WTC11 (cell line): ENCODE data around the gene FGF12. TPM values are rescaled to one million over a fixed set of nuclear protein-coding genes. Genes with fewer than 3 reads are reported as not detected.

Experiments
- ATAC-seq: fragments of 200-7000 bp; cut with Tn5 transposase; 2 replicates; pipeline ENCODE4 v1.10.0; 2021; ENCODE audit warnings: mild to moderate bottlenecking, moderate library complexity
- CTCF ChIA-PET: fragments of 300-600 bp; sonication (Branson Sonifier 250); formaldehyde crosslinking; loops from one replicate; lab custom pipeline; 2021; ENCODE audit warnings: antibody characterized with exemption; lab: Charles Lee
- POLR2A ChIA-PET: fragments of 350-600 bp; sonication (Branson Sonifier 250); formaldehyde crosslinking; loops from one replicate; lab custom pipeline; 2021; ENCODE audit warnings: antibody characterized with exemption; lab: Charles Lee
- DNase-seq: peaks from one replicate; pipeline ENCODE4 v3.0.0; 2021; ENCODE audit warnings: low spot score
- H3K27ac Mint-ChIP-seq: 2 replicates; pipeline ENCODE4 v1.8.0; 2021; ENCODE audit warnings: mixed read lengths
- H3K27me3 Mint-ChIP-seq: 2 replicates; pipeline ENCODE4 v1.8.0; 2021; ENCODE audit warnings: low read depth, mild to moderate bottlenecking, moderate library complexity, mixed read lengths
- H3K36me3 Mint-ChIP-seq: 2 replicates; pipeline ENCODE4 v1.8.0; 2021; ENCODE audit warnings: mixed read lengths
- H3K4me1 Mint-ChIP-seq: 2 replicates; pipeline ENCODE4 v1.8.0; 2022; ENCODE audit warnings: mixed read lengths
- H3K4me3 Mint-ChIP-seq: 2 replicates; pipeline ENCODE4 v1.8.0; 2021; ENCODE audit warnings: mild to moderate bottlenecking, moderate library complexity, mixed read lengths
- H3K9me3 Mint-ChIP-seq: 2 replicates; pipeline ENCODE4 v1.8.0; 2021; ENCODE audit warnings: mixed read lengths
- ATF6 ChIP-seq: sonication (generic); formaldehyde crosslinking; IDR thresholded peaks from 2 replicates; pipeline ENCODE4 v1.8.1; 2023; ENCODE audit warnings: mild to moderate bottlenecking, missing genetic modification reagents
- E2F4 ChIP-seq: sonication (generic); formaldehyde crosslinking; IDR thresholded peaks from 2 replicates; pipeline ENCODE4 v1.8.1; 2022; ENCODE audit warnings: low read depth, mild to moderate bottlenecking, moderate library complexity, missing genetic modification reagents, borderline replicate concordance
- NR3C1 ChIP-seq: sonication (generic); formaldehyde crosslinking; conservative IDR thresholded peaks from 2 replicates; pipeline ENCODE4 v1.8.1; 2023; ENCODE audit warnings: low read depth, mild to moderate bottlenecking, missing genetic modification reagents
- STAT6 ChIP-seq: sonication (generic); formaldehyde crosslinking; conservative IDR thresholded peaks from 2 replicates; pipeline ENCODE4 v1.8.1; 2023; ENCODE audit warnings: mild to moderate bottlenecking, low read depth, missing genetic modification reagents, moderate library complexity
- TEAD4 ChIP-seq: sonication (generic); formaldehyde crosslinking; IDR thresholded peaks from 2 replicates; pipeline ENCODE4 v1.8.0; 2022; ENCODE audit warnings: mild to moderate bottlenecking, missing genetic modification reagents
- TP53 ChIP-seq: sonication (generic); formaldehyde crosslinking; IDR thresholded peaks from 2 replicates; pipeline ENCODE4 v1.8.1; 2023; ENCODE audit warnings: mild to moderate bottlenecking, missing genetic modification reagents
- ZMAT4 ChIP-seq: fragments of 250-450 bp; sonication (Bioruptor Pico); IDR thresholded peaks from 2 replicates; pipeline ENCODE4 v1.9.0; 2021; ENCODE audit warnings: mild to moderate bottlenecking
- ZNF121 ChIP-seq: sonication (generic); formaldehyde crosslinking; IDR thresholded peaks from 2 replicates; pipeline ENCODE4 v1.8.0; 2023; ENCODE audit warnings: missing genetic modification reagents
- ZNF281 ChIP-seq: sonication (generic); formaldehyde crosslinking; IDR thresholded peaks from 2 replicates; pipeline ENCODE4 v1.8.0; 2023; ENCODE audit warnings: mild to moderate bottlenecking, missing genetic modification reagents
- total RNA-seq: library from RNA; stranded (reverse); gene quantifications from 3 replicates; pipeline ENCODE4 v1.2.3, GENCODE V29; 2021
- TF ChIP-seq, protein P1 (sequence below): sonication (generic); formaldehyde crosslinking; conservative IDR thresholded peaks from 2 replicates; pipeline ENCODE4 v1.8.1; 2022; ENCODE audit warnings: mild to moderate bottlenecking, missing genetic modification reagents

The FGF12 gene
- total RNA-seq, 1 experiment from 2014 or later, result 13.5 TPM

DNA sequence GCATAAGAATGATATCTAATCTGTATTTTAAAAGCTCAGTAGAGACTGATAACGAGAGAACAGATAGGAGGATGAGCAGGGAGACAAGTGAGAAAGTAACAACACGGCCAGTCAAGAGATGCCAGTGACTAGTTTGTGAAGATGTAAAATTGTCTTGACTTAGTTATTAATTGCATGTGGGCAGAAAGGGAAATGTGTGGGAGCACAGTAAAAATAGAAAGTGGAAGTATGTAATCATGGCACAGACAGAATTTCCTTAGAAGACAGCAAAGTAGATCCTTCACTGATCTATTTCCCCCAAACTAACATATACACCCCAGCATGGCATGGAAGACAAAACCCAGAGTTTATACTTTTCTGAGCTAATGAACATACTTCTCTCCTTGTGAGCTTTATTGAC, 344.5 kb downstream of the FGF12 start:
- Mint-ChIP-seq H3K36me3 (no peaks in the 10 kb centered on the region), H3K27ac (no peak overlapping the region), H3K9me3 (no peaks in the 10 kb centered on the region), H3K27me3 (no peaks in the 10 kb centered on the region), H3K4me3 (no peak overlapping the region), H3K4me1 (peaks cover 19% of the 10 kb centered on the region)
- ATAC-seq, result no peak
- DNase-seq, result no peak
- POLR2A ChIA-PET, result no interaction called here
- CTCF ChIA-PET, result no interaction called here
- TF ChIP-seq STAT6 (CRISPR knock-in tag), result no peak
- TF ChIP-seq TEAD4 (CRISPR knock-in tag), result no peak
- no peak for TF ChIP-seq ZNF121 (CRISPR knock-in tag)

DNA sequence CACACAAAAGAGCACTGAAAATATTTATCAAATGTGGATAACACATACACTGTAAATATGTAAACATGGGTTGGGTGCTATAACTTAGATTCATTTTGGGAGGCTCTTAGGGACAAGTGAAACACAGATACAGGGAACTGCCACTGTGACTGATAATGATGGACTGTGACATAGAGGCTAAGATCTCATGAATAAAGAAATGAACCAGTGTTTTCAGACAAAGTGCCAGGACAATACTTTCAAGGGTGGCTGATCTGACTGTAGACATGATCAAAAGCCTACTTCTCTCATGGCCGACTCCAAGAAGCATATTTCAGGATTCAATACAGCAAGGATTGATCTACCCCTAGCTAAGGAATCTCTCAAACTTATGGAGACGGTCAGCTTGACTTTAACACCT, 353.8 kb downstream of the FGF12 start:
- H3K36me3 Mint-ChIP-seq, result no peaks in the 10 kb centered on the region
- peaks cover 24% of the 10 kb centered on the region for H3K4me1 Mint-ChIP-seq
- H3K4me3 Mint-ChIP-seq, result no peak overlapping the region
- TF ChIP-seq NR3C1 (CRISPR knock-in tag) (no peak), ATF6 (CRISPR knock-in tag) (no peak), E2F4 (no peak), ZMAT4 (CRISPR knock-in tag) (no peak)
- TF ChIP-seq, protein P1, sequence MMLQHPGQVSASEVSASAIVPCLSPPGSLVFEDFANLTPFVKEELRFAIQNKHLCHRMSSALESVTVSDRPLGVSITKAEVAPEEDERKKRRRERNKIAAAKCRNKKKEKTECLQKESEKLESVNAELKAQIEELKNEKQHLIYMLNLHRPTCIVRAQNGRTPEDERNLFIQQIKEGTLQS (CRISPR knock-in tag), result no peak
- TF ChIP-seq, all 79 proteins: peak for 0
- Mint-ChIP-seq H3K9me3 (no peaks in the 10 kb centered on the region), H3K27me3 (no peaks in the 10 kb centered on the region), H3K27ac (no peak overlapping the region)
- POLR2A ChIA-PET, result interaction anchor here (0.7 kb wide), 1 partner anchor 19 kb away, joined by 3 read pairs; no protein-coding TSS in a partner anchor
- DNase-seq (no peak), ATAC-seq (no peak)
- CTCF ChIA-PET, result no interaction called here

DNA sequence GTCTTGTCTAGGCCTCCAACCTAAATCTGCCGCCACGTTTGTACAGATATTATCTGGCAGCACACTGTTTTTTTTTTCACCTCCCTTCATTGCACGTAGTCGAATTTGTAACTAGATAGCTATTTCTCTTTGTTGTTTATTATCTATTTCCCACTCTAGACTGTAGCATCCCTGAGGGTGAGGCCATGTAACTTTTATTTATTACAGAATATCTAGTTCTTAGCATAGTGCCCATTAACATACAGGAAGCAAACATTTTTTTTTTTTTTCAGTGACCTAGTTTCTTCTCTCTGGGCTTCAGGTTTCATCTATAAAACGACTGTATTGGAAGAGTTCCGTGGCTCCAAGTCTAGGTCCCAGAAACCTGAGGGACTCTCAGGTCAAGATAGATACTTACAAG, 354.3 kb downstream of the FGF12 start:
- no peak for ATAC-seq
- H3K4me3 Mint-ChIP-seq, result no peak overlapping the region
- peaks cover 24% of the 10 kb centered on the region for H3K4me1 Mint-ChIP-seq
- H3K27me3 Mint-ChIP-seq, result no peaks in the 10 kb centered on the region
- no peaks in the 10 kb centered on the region for H3K9me3 Mint-ChIP-seq
- H3K27ac Mint-ChIP-seq, result no peak overlapping the region
- ChIA-PET CTCF (interaction anchor here (1.4 kb wide), 1 partner anchor 71 kb away, joined by 5 read pairs; no protein-coding TSS in a partner anchor), POLR2A (interaction anchor here (0.7 kb wide), 1 partner anchor 18 kb away, joined by 3 read pairs; no protein-coding TSS in a partner anchor)
- no peaks in the 10 kb centered on the region for H3K36me3 Mint-ChIP-seq
- TF ChIP-seq STAT6 (CRISPR knock-in tag) (no peak), ZNF281 (CRISPR knock-in tag) (no peak), TP53 (CRISPR knock-in tag) (no peak)
- DNase-seq, result no peak
